Cardiac septum (tissue), 1 donor: ENCODE results near the gene ARHGEF33. TPM values are rescaled to one million over a fixed set of nuclear protein-coding genes. Genes with fewer than 3 reads are reported as not detected.

Experiments
- DNase-seq: peaks from one replicate; pipeline ENCODE4 v3.0.0-alpha.2; 2020; ENCODE audit warnings: low spot score
- intact Hi-C: fragments of 100-400 bp; cut with DNase I; formaldehyde crosslinking; loops from one replicate; pipeline ENCODE4 v1.14.0; 2022
- long read RNA-seq: library from polyadenylated mRNA; unstranded; transcript quantifications from one replicate; pipeline ENCODE4 v2.0.0, GENCODE V29; 2021
- total RNA-seq: library from RNA; stranded (reverse); fragmentation: NEBNext Ultra II Directional; extraction: Animal tissue kit (Norgen Biotek cat#: 25700); gene quantifications from one replicate; pipeline ENCODE4 v1.2.1, GENCODE V29; 2021
- donor health status: DM: no; HTN: no; CAD: no.

Gene ARHGEF33
- total RNA-seq: 0.38 TPM
- long read RNA-seq, partial matches to known transcripts: 0 of 2 reads
- long read RNA-seq, other reads (novel, unspliced or antisense): 2 of 2 reads

DNA sequence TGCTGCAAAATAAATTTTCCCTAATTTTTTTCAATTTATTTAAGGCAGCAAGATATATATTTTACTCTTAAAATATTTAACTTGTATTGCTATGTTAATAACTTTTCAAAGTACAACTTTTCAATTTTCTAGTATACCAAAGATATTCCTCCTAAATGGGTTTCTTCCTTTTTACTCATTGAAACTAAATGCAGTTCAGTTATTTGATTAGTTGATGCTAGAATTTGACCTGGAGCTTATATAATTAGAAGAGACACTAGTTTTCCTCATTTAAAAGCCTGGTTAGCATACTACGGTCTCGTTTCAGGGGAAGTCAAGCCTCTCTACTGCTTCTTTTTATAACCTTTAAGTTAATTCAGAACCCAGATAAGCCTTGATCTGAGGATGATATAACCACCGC lies at the start of gene ARHGEF33:
Gene ARHGEF33, plus strand, starts transcription at position 301 of the 400 bp plus-strand sequence. CDS start 29,573 bp downstream, outside the sequence.
- intact Hi-C loops: no loop called here

GRCh38 chr2:38850045-38850444 lies 39.6 kb upstream of the ARHGEF33 start:
- intact Hi-C loops: no loop called here

More for the DNA sequence above, at the start of gene ARHGEF33:
- DNase-seq: no peak

DNA sequence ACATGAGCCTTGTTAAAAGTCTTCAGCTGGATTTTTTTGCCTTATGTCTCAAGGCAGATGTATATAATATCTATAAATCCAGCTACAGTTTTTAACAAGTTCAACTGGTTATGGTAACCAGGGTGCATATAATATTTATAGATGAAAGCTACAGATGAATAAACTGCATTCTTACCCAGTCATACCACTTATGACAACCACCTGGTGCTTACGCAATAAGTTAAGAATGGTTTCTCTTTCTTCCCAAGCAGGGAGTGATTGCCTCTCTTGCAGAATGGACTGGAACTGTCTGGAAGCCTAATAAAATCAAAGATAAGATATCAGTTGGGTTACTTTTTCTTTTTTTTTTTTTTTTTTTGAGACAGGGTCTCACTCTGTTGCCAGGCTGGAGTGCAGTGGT lies 33.5 kb upstream of the ARHGEF33 start:
- intact Hi-C loops: no loop called here
- no peak for DNase-seq

More at GRCh38 chr2:38850045-38850444, 39.6 kb upstream of the ARHGEF33 start:
- DNase-seq: no peak

DNA sequence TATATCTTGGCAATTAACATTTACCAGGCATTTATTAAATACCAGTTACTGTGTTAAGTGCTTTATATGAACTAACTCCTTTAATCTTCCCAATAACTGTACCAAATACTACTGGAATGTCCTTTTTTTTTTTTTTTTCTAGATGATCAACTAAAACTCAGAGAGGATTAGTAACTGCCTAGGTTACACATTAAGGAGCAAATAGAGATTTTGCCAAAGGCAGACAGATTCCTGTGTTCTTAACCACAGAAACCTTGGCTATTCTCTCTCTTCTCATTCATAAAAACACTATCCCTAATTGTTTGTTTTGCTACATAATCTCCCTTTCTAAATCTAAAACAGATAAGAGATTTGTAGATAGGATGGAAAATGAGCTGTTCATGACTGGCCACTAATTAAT lies 27.2 kb upstream of the ARHGEF33 start:
- no peak for DNase-seq
- intact Hi-C loops: no loop called here

GRCh38 chr2:38863061-38863695 lies 26.5 kb upstream of the ARHGEF33 start:
- intact Hi-C loops: no loop called here
- no peak for DNase-seq

DNA sequence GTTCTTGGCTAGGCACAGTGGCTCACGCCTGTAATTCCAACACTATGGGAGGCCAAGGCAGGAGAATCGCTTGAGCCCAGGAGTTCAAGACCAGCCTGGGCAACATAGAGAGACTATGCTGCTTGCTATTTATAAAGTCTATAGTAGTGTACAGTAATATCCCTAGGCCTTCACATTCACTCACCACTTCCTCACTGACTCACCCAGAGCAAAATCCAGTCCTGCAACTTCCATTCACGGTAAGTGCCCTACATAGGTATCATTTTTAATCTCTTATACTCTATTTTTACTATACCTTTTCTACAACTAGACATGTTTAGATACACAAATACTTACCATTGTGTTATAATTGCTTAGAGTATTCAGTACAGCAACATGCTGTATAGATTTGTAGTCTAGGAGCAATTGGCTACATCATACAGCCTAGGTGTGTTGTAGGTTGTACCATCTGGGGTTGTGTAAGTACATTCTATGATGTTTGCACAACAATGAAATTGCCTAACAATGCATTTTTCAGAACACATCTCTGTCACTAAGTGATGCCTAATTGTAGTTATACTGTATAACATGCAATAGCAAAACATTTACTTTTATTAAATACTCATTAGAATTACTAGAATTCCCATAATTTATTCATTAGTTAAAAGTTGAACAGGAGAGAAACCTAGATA lies 22.8 kb upstream of the ARHGEF33 start:
- DNase-seq: no peak
- intact Hi-C loops: no loop called here

GRCh38 chr2:38871432-38871831 lies 18.2 kb upstream of the ARHGEF33 start:
- intact Hi-C loops: no loop called here
- DNase-seq: no peak

- intact Hi-C loops: no loop called here
- DNase-seq: no peak
These were observed 15.9 kb upstream of the ARHGEF33 start for GRCh38 chr2:38873763-38874162.

DNA sequence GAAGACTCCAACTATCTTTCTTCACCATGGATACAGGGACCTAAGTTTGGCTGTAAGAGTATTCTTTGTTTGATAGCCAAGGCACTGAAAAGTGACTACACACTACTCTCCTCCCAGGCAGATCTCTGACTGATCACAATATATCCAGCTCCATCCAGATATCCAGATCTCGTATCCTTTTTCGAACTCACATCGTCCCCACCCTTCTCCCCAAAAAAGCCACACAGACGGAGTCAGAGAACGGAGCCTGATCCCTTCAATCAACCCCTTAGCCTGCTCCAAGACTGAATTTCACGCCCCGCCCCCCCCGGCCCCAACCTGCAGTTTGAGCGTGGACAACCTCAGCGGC lies 14.5 kb upstream of the ARHGEF33 start:
- DNase-seq: no peak
- intact Hi-C loops: no loop called here

GRCh38 chr2:38875576-38876367 lies 13.9 kb upstream of the ARHGEF33 start, which contains the start of the genes DHX57 and MORN2:
Gene DHX57, minus strand, starts transcription at chr2:38875934. Its CDS starts 7,529 bp downstream, at chr2:38868405.
Gene MORN2, plus strand, starts transcription at chr2:38875976.
- peak; percentile 93 for DNase-seq
- intact Hi-C loops: no loop called here

GRCh38 chr2:38876407-38876806 lies 13.3 kb upstream of the ARHGEF33 start:
- intact Hi-C loops: no loop called here
- DNase-seq: no peak

DNA sequence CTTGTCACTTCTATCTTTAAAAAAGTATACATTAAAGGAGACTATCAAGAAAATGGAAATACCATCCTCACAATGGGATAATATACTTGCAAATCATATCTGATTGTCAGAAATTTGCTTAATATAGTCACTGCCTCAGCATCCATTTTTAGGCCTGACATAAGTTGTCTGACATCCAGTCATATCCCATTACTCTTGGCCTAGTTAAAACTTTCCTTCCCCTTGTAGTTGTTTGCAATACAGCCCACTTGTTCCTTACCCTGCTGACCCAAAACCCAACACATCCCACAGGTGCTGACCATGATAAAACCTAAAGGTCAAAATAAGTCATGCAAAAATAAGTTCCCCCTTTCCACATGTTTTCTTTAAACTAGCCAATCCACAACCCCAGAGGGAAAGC lies 3.6 kb upstream of the ARHGEF33 start:
- no peak for DNase-seq
- intact Hi-C loops: no loop called here

GRCh38 chr2:38887347-38887746 lies 2.3 kb upstream of the ARHGEF33 start:
- DNase-seq: no peak
- intact Hi-C loops: no loop called here

DNA sequence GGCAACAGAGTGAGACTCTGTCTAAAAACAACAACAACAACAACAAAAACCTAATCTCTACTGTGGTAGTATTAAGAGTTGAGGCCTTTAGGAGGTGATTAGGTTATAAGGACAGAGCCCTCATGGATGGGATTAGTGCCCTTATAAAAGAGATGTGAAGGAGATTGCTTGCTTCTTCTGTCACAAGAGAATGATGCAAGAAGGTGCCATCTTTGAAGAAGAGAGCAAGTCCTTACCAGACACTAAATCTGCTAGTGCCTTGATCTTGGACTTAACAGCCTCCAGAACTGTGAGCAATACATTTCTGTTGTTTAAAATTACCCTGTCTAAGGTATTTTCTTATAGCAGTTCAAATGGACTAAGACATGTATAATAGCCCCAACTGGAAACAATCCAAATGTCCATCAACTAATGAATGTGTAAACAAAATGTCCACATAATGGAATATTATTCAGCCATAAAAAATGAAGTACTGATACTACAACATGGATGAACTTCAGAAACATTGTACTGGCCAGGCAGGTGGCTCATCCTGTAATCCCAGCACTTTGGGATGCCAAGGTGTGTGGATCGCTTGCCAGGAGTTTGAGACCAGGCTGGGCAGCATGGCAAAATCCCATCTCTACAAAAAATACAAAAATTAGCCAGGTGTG lies 1.6 kb upstream of the ARHGEF33 start:
- intact Hi-C loops: no loop called here
- no peak for DNase-seq

GRCh38 chr2:38889045-38889444 lies 630 bp upstream of the ARHGEF33 start:
- intact Hi-C loops: no loop called here
- no peak for DNase-seq

DNA sequence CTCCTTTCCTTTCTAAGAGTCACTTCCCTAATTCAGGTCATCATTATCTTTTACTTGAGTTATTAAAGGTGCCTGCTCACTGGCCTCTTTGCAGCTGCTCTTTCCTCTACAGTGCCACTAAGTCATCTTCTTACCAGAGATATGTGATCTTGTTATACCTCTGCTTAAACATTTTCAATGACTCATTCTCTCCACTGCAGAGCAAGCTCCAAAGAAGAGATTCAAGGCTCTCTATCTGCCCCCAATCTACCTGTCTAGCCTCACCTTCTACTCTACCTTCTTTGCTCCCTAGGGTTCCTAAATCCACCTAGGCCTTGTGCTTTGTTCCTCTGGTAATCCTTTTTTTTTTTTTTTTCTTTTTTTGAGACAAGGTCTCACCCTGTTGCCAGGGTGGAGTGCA lies 3.1 kb downstream of the ARHGEF33 start:
- intact Hi-C loops: no loop called here
- DNase-seq: no peak

DNA sequence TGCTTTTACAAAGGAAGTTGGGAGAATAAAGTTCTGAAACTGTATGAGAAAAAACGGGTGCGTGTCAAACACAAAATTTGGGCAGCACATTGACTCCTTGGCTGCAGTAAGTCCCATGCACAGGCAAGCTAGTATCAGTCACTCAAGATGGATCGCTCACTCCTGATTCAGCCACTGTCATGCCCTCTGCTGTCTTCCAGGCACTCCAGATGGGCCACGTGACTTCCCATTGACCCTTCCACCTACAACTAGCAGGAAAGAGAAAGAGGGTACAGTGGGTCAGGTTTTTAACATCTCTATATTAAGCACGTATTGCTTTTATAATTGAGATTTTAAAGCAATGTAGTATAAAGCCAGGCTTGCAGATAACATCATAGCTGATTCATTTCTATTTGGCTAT lies 8.6 kb downstream of the ARHGEF33 start:
- intact Hi-C loops: no loop called here
- no peak for DNase-seq

DNA sequence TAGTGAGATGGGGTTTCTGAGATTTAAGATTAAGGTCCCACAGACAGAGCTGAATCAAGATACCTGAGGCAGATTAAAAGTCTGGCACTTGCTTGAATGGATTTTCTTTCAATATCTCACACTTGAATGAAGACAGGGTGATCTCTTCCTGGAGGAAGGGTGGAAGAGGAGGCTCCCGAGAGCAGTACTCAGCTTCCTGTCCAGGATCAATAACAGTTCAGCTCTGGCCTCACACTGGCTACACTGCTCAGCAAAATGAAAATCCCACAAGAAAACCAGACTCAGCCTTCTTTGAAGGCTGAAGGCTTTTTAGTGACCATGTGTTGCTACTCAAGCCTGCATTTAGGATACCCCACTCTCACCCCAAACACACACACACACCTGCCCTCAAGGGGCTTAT lies 11.1 kb downstream of the ARHGEF33 start:
- intact Hi-C loops: no loop called here
- no peak for DNase-seq

- intact Hi-C loops: no loop called here
These were observed 15.6 kb downstream of the ARHGEF33 start for GRCh38 chr2:38905251-38905650.

DNA sequence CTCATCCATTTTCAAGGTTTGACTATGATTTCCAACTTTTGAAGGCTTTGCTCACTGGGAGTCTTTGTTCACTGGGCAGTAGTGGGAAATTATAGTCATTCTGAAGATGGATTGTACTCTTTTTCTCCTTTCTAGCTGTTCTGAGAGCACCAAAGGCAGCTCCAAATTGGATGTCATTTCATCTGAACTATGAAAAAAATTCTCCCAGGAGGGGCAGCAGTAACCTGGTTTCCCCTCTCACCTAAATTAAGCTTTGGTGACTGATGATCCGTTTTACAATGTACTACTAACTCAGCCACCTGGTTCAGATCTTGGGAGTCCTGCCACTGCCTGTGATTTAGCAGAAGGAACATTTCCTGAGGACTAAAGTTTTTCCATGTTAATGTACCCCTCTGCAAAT lies 17.6 kb downstream of the ARHGEF33 start:
- intact Hi-C loops: no loop called here
- DNase-seq: no peak

More at GRCh38 chr2:38905251-38905650, 15.6 kb downstream of the ARHGEF33 start:
- DNase-seq: no peak
